GM18519 (cell line): Measurements from ENCODE around the gene RANBP3.
"Not testable (repeated sequence)": the region's sequence is repeated elsewhere in the genome, so short reads cannot be mapped to it uniquely, and the experiment has no call there.

Source experiments
- ATAC-seq: cut with Tn5 transposase; IDR thresholded peaks from one replicate; pipeline ENCODE4 v1.9.1; 2021; ENCODE audit warnings: mild to moderate bottlenecking, moderate library complexity; ENCODE audit not compliant: unreplicated experiment, low FRiP score

Gene RANBP3

GRCh38 chr19:5891938-5892771, 85.8 kb downstream of the RANBP3 start:
- ATAC-seq, result no peak

- no peak for ATAC-seq
Measured at GRCh38 chr19:5891572-5891937, 86.4 kb downstream of the RANBP3 start.

GRCh38 chr19:5890099-5890498, 87.8 kb downstream of the RANBP3 start:
- ATAC-seq, result no peak

- no peak for ATAC-seq
Measured at GRCh38 chr19:5889288-5889971, 88.5 kb downstream of the RANBP3 start.

GRCh38 chr19:5884065-5884811, 93.7 kb downstream of the RANBP3 start:
- ATAC-seq, result not testable (repeated sequence)

- not testable (repeated sequence) for ATAC-seq
Measured at GRCh38 chr19:5883157-5883873, 94.6 kb downstream of the RANBP3 start.

GRCh38 chr19:5882421-5882968, 95.4 kb downstream of the RANBP3 start:
- no peak for ATAC-seq

- ATAC-seq, result no peak
Measured at GRCh38 chr19:5881543-5882299, 96.2 kb downstream of the RANBP3 start.

- ATAC-seq, result no peak
Measured at GRCh38 chr19:5880604-5881078, 97.3 kb downstream of the RANBP3 start.

GRCh38 chr19:5880196-5880595, 97.7 kb downstream of the RANBP3 start:
- no peak for ATAC-seq

- no peak for ATAC-seq
Measured at GRCh38 chr19:5877882-5878281, 100.1 kb downstream of the RANBP3 start.

GRCh38 chr19:5877427-5877826, 100.5 kb downstream of the RANBP3 start:
- no peak for ATAC-seq

- not testable (repeated sequence) for ATAC-seq
Measured at GRCh38 chr19:5874496-5874895, 103.4 kb downstream of the RANBP3 start.

- no peak for ATAC-seq
Measured at GRCh38 chr19:5873617-5874199, 104.2 kb downstream of the RANBP3 start.

GRCh38 chr19:5870986-5871394, 107.0 kb downstream of the RANBP3 start:
- ATAC-seq, result no peak

- ATAC-seq, result no peak
Measured at GRCh38 chr19:5867201-5868136, 110.5 kb downstream of the RANBP3 start.
